ENCODE measurements around the gene FBXO8. TPM values are rescaled to one million over a fixed set of nuclear protein-coding genes. Genes with fewer than 3 reads are reported as not detected.

The FBXO8 gene
- total and polyA plus RNA-seq, 10 donors: 9.7 to 38.4 (median 26.8) TPM

DNA sequence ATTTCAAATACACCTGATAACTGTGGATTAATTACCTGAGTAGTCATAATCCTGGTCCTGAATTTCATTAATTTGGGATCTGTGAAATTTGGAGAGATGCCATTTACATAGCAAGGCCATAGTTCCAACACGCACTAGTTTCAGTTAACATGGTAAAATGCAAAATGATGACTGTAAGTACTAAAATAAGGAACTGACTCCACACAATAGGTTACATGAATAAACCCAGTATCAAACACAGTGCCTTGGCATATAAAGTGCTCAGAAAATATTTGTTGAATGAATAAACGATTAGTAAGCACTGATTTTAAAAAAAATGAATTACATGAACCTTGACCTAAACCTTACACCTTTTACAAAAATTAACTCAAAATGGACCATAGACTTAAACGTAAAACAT lies 9.0 kb downstream of the FBXO8 start:
- peaks cover 0 to under 1% (median 0%) of the 10 kb centered on the region in 6 donors for H3K36me3 ChIP-seq
- no peak overlapping the region for H3K4me3 ChIP-seq
- H3K4me1 ChIP-seq: peaks cover 0 to 56% (median 23%) of the 10 kb centered on the region in 6 donors
- no peak for DNase-seq
- H3K27me3 ChIP-seq (replicated peaks in 1 of 7): no peaks in the 10 kb centered on the region
- 89 to 98% (median 95%) methylated on average over 3 of the region's 3 CpGs for WGBS, 5 donors
- H3K9me3 ChIP-seq: peaks cover 0 to 3% (median 2%) of the 10 kb centered on the region in 8 donors
- H3K27ac ChIP-seq: no peak overlapping the region
- TF ChIP-seq POLR2AphosphoS5 (IDR thresholded peaks at IDR 0.05) (no peak), POLR2A (IDR thresholded peaks at IDR 0.05) (no peak)
- TF ChIP-seq, protein P1, sequence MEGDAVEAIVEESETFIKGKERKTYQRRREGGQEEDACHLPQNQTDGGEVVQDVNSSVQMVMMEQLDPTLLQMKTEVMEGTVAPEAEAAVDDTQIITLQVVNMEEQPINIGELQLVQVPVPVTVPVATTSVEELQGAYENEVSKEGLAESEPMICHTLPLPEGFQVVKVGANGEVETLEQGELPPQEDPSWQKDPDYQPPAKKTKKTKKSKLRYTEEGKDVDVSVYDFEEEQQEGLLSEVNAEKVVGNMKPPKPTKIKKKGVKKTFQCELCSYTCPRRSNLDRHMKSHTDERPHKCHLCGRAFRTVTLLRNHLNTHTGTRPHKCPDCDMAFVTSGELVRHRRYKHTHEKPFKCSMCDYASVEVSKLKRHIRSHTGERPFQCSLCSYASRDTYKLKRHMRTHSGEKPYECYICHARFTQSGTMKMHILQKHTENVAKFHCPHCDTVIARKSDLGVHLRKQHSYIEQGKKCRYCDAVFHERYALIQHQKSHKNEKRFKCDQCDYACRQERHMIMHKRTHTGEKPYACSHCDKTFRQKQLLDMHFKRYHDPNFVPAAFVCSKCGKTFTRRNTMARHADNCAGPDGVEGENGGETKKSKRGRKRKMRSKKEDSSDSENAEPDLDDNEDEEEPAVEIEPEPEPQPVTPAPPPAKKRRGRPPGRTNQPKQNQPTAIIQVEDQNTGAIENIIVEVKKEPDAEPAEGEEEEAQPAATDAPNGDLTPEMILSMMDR (IDR thresholded peaks at IDR 0.05 in 8 of 11, conservative IDR thresholded peaks at IDR 0.05 in 3 of 11): no peak
- intact Hi-C loops (cut with DNase I; ENCODE audit: low total_unique reads): no loop called here

DNA sequence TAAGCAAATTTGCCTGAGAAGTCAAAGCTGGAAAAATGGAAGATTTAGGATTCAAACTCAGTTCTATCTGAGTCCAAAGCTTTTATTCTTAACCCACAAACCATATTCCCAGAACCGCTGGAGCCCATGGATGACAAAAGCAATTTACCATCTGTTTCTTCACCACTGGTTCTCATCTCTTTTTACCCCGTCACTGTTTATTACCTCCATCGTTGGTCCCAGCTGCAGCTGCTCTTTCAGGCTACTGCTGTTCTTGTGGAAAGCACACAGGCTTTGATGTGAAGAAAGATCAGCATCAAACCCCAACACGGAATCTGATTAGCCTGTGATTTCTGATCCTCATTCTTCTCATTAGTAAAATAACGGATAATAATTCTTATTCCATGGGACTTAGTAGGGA lies 9.5 kb downstream of the FBXO8 start:
- Histone ChIP-seq H3K9me3 (no peaks in the 10 kb centered on the region), H3K4me3 (no peak overlapping the region), H3K27ac (no peak overlapping the region), H3K36me3 (peaks cover 0 to 5% (median under 1%) of the 10 kb centered on the region in 6 donors), H3K4me1 (peaks cover 0 to 51% (median 21%) of the 10 kb centered on the region in 6 donors), H3K27me3 (replicated peaks in 1 of 7) (no peaks in the 10 kb centered on the region)
- TF ChIP-seq POLR2AphosphoS5 (IDR thresholded peaks at IDR 0.05) (no peak), POLR2A (IDR thresholded peaks at IDR 0.05) (no peak)
- TF ChIP-seq, protein P1 (IDR thresholded peaks at IDR 0.05 in 8 of 11, conservative IDR thresholded peaks at IDR 0.05 in 3 of 11): no peak
- intact Hi-C loops (cut with DNase I; ENCODE audit: low total_unique reads): no loop called here
- 87 to 92% (median 90%) methylated on average over 5 of the region's 5 CpGs for WGBS, 5 donors
- no peak for DNase-seq

DNA sequence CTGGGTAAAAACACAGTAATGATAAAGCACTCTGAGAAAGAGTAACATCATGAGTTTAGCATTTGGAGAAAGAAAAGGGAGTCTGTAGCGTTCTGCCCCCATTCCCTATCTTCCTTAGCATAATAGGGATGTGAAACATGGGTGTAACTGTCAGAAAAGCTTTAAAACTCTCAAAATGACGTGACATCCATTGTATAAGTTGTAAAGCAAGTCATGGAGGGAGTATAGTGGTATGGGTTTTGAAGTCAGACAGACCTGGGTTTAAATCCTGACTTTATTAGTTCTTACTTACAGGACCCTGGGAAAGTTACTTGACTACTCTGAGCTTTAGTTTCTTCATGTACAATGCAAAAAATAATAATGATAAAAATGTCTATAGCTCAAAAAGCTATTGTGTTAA lies 17.1 kb downstream of the FBXO8 start:
- DNase-seq: no peak
- intact Hi-C loops (cut with DNase I; ENCODE audit: low total_unique reads): no loop called here
- Histone ChIP-seq H3K36me3 (peaks cover 0 to 28% (median 6%) of the 10 kb centered on the region in 6 donors), H3K4me3 (no peak overlapping the region), H3K4me1 (peaks cover 0 to 46% (median 11%) of the 10 kb centered on the region in 6 donors), H3K9me3 (no peaks in the 10 kb centered on the region), H3K27ac (no peak overlapping the region), H3K27me3 (replicated peaks in 1 of 7) (no peaks in the 10 kb centered on the region)
- TF ChIP-seq POLR2A (IDR thresholded peaks at IDR 0.05): no peak
- 47 to 88% (median 88%) methylated on average over 2 of the region's 2 CpGs for WGBS, 5 donors

DNA sequence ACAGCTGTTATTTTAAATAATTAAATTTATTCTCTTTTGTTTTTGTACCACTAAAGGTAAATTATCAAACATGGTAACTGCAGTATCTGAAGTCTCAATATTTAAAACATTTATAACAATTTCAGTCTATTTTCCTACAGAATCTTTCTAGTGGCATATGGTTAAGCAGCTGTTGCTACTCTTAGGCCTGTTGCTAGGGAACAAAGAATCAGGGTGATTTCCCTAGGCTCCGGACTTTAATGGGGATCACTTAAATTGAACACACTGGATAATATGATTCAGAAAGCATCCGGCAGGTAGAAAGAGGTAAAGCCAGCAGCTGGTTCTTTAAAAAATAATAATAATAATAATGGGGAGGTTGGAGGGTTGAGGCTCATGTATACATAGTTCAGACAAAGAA lies 17.6 kb downstream of the FBXO8 start:
- Histone ChIP-seq H3K36me3 (peaks cover 0 to 31% (median 6%) of the 10 kb centered on the region in 6 donors), H3K9me3 (no peaks in the 10 kb centered on the region), H3K4me1 (peaks cover 0 to 46% (median 12%) of the 10 kb centered on the region in 6 donors), H3K27me3 (replicated peaks in 1 of 7) (no peaks in the 10 kb centered on the region), H3K27ac (no peak overlapping the region), H3K4me3 (no peak overlapping the region)
- WGBS, 5 donors: 70 to 87% (median 84%) methylated on average over 2 of the region's 2 CpGs
- TF ChIP-seq, protein P1 (IDR thresholded peaks at IDR 0.05 in 8 of 11, conservative IDR thresholded peaks at IDR 0.05 in 3 of 11): no peak
- TF ChIP-seq POLR2A (IDR thresholded peaks at IDR 0.05) (no peak), POLR2AphosphoS5 (IDR thresholded peaks at IDR 0.05) (no peak)
- no peak for DNase-seq
- intact Hi-C loops (cut with DNase I; ENCODE audit: low total_unique reads): no loop called here

DNA sequence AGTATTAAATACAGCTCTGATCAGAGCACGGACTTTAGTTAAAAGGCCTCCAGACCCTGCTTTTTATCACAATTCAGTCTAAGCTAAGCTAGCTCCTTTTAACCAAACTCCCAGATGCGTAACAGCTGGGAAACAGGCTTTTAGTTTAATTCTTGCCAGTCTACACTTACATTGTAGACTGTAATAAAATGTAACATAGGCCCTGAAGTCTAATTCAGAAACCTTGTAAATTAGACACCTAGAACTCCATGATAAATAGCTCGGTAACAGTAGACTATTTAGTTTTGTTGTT lies 20.1 kb downstream of the FBXO8 start:
- intact Hi-C loops (cut with DNase I; ENCODE audit: low total_unique reads): no loop called here
- peaks cover 0 to 50% (median 16%) of the 10 kb centered on the region in 6 donors for H3K4me1 ChIP-seq
- no peak overlapping the region for H3K27ac ChIP-seq
- no peak overlapping the region for H3K4me3 ChIP-seq
- peaks cover 0 to 46% (median 5%) of the 10 kb centered on the region in 6 donors for H3K36me3 ChIP-seq
- TF ChIP-seq POLR2A (IDR thresholded peaks at IDR 0.05): no peak
- TF ChIP-seq POLR2AphosphoS5 (IDR thresholded peaks at IDR 0.05): no peak
- TF ChIP-seq, protein P1 (IDR thresholded peaks at IDR 0.05 in 8 of 11, conservative IDR thresholded peaks at IDR 0.05 in 3 of 11): no peak
- no peak for DNase-seq
- no peaks in the 10 kb centered on the region for H3K27me3 ChIP-seq (replicated peaks in 1 of 7)
- WGBS, 5 donors: 86 to 97% (median 92%) methylated on average over 3 of the region's 3 CpGs
- no peaks in the 10 kb centered on the region for H3K9me3 ChIP-seq

All from spleen (tissue), 11 donors.